GM12878 (cell line): ENCODE measurements around the gene ZMIZ1. TPM values are rescaled to one million over a fixed set of nuclear protein-coding genes. Genes with fewer than 3 reads are reported as not detected.

Source experiments
- CBFB ChIP-seq: IDR thresholded peaks from 2 replicates; pipeline ENCODE4 v1.6.1; 2016; ENCODE audit warnings: antibody characterized with exemption, low read depth
- CHD4 ChIP-seq: fragments of 200-600 bp; sonication (generic); IDR thresholded peaks from 2 replicates; pipeline ENCODE4 v1.6.1; 2016; ENCODE audit warnings: mild to moderate bottlenecking
- EED ChIP-seq: sonication (generic); IDR thresholded peaks from 2 replicates; pipeline ENCODE4 v1.6.1; 2016; ENCODE audit warnings: antibody characterized with exemption, low read depth
- POLR2A ChIP-seq: IDR thresholded peaks from 2 replicates; pipeline ENCODE4 v1.6.1; 2011; ENCODE audit warnings: low read depth, mild to moderate bottlenecking, low read length
- RUNX3 ChIP-seq: IDR thresholded peaks from 2 replicates; pipeline ENCODE4 v1.6.1; 2012; ENCODE audit warnings: low read length, inconsistent platforms
- polyA plus RNA-seq, 11 experiments: library from polyadenylated mRNA; depleted of rRNA in 4 of 11; unstranded in 6 of 11; stranded (reverse) in 5 of 11; fragments of >200 nt; fragmentation: Nextera tagmentation in 4 of 11; fragmentation: Illumina TruSeq in 1 of 11; extraction: Ambion mirVana in 4 of 11; extraction: Trizol in 1 of 11; gene quantifications; 1 replicate in 1 of 11; 2 replicates in 10 of 11; pipeline versions ENCODE4 v1.2.1 to v1.2.3, GENCODE V29; 2011 to 2016; ENCODE audit warnings: inconsistent platforms in 2 of 11, missing spikeins in 2 of 11, low read depth in 1 of 11
- total RNA-seq, 4 experiments: library from RNA; depleted of rRNA in 3 of 4; stranded (reverse); fragments of >200 nt in 3 of 4; fragmentation: Illumina TruSeq in 1 of 4; extraction: Trizol in 1 of 4; gene quantifications; 2 replicates each; pipeline versions ENCODE4 v1.2.1 to v1.2.3, GENCODE V29; 2013 to 2021
- TF ChIP-seq, protein P1 (sequence below): fragments of 450-650 bp; IDR thresholded peaks from 2 replicates; pipeline ENCODE4 v1.6.1; 2016; ENCODE audit warnings: mild to moderate bottlenecking
- TF ChIP-seq, protein P2 (sequence below): IDR thresholded peaks from 2 replicates; pipeline ENCODE4 v1.6.1; 2012; ENCODE audit warnings: low read depth, low read length, improper control_type of control experiment
- TF ChIP-seq, protein P3 (sequence below): fragments of 450-650 bp; IDR thresholded peaks from 2 replicates; pipeline ENCODE4 v1.6.1; 2017; ENCODE audit warnings: mild to moderate bottlenecking, moderate library complexity

The ZMIZ1 gene
- total and polyA plus RNA-seq, 10 of the 15 experiments (the other 5 are each of a cell fraction or from before 2014, with no cell fraction given), result 3.1 to 82.3 (median 14.9) TPM

DNA sequence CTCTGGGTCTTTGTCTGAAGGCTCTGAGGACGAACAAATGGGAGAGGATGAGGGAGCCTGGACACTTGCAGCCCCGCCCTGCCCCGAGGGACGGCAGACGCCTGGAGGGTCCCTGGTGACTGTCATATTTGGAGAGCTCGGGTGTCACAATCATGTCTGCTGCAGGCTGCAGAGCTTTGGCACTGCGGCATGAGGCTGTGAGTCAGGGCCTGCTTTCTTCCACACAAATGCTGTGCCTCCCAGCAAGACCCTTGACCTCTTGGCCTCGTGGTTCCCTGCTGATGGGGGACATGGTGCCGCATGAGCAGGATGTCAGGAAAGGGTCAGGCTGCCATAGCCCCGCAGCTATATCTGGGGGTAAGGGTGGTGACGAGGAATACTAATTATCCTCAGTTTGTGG lies 213.6 kb downstream of the ZMIZ1 start (continued):
- TF ChIP-seq, protein P1, sequence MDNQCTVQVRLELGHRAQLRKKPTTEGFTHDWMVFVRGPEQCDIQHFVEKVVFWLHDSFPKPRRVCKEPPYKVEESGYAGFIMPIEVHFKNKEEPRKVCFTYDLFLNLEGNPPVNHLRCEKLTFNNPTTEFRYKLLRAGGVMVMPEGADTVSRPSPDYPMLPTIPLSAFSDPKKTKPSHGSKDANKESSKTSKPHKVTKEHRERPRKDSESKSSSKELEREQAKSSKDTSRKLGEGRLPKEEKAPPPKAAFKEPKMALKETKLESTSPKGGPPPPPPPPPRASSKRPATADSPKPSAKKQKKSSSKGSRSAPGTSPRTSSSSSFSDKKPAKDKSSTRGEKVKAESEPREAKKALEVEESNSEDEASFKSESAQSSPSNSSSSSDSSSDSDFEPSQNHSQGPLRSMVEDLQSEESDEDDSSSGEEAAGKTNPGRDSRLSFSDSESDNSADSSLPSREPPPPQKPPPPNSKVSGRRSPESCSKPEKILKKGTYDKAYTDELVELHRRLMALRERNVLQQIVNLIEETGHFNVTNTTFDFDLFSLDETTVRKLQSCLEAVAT, result no peak
- TF ChIP-seq, protein P2, sequence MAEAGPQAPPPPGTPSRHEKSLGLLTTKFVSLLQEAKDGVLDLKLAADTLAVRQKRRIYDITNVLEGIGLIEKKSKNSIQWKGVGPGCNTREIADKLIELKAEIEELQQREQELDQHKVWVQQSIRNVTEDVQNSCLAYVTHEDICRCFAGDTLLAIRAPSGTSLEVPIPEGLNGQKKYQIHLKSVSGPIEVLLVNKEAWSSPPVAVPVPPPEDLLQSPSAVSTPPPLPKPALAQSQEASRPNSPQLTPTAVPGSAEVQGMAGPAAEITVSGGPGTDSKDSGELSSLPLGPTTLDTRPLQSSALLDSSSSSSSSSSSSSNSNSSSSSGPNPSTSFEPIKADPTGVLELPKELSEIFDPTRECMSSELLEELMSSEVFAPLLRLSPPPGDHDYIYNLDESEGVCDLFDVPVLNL, result no peak
- TF ChIP-seq POLR2A, result no peak
- TF ChIP-seq CHD4, result no peak
- no peak for TF ChIP-seq EED
- TF ChIP-seq, protein P3, sequence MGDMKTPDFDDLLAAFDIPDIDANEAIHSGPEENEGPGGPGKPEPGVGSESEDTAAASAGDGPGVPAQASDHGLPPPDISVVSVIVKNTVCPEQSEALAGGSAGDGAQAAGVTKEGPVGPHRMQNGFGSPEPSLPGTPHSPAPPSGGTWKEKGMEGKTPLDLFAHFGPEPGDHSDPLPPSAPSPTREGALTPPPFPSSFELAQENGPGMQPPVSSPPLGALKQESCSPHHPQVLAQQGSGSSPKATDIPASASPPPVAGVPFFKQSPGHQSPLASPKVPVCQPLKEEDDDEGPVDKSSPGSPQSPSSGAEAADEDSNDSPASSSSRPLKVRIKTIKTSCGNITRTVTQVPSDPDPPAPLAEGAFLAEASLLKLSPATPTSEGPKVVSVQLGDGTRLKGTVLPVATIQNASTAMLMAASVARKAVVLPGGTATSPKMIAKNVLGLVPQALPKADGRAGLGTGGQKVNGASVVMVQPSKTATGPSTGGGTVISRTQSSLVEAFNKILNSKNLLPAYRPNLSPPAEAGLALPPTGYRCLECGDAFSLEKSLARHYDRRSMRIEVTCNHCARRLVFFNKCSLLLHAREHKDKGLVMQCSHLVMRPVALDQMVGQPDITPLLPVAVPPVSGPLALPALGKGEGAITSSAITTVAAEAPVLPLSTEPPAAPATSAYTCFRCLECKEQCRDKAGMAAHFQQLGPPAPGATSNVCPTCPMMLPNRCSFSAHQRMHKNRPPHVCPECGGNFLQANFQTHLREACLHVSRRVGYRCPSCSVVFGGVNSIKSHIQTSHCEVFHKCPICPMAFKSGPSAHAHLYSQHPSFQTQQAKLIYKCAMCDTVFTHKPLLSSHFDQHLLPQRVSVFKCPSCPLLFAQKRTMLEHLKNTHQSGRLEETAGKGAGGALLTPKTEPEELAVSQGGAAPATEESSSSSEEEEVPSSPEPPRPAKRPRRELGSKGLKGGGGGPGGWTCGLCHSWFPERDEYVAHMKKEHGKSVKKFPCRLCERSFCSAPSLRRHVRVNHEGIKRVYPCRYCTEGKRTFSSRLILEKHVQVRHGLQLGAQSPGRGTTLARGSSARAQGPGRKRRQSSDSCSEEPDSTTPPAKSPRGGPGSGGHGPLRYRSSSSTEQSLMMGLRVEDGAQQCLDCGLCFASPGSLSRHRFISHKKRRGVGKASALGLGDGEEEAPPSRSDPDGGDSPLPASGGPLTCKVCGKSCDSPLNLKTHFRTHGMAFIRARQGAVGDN, result no peak
- TF ChIP-seq CBFB, result no peak
- no peak for TF ChIP-seq RUNX3
- TF ChIP-seq, all 136 proteins: peak for 0
